Activated CD8-positive, alpha-beta memory T cell treated with anti-CD3 and anti-CD28 coated beads for 36 hours (primary cell): ENCODE results near the gene IL22. TPM values are rescaled to one million over a fixed set of nuclear protein-coding genes. Genes with fewer than 3 reads are reported as not detected.

ENCODE experiments used
- CTCF ChIA-PET: fragments of 350-600 bp; sonication (Branson Sonifier 250); formaldehyde crosslinking; loops from one replicate; lab custom pipeline; 2021; ENCODE audit warnings: antibody characterized with exemption; lab: Charles Lee
- POLR2A ChIA-PET: fragments of 350-600 bp; sonication (Branson Sonifier 250); formaldehyde crosslinking; loops from one replicate; lab custom pipeline; 2021; ENCODE audit warnings: antibody characterized with exemption; lab: Charles Lee
- total RNA-seq, 2 experiments: library from RNA; stranded (reverse); gene quantifications; one replicate each; pipeline ENCODE4 v1.2.3, GENCODE V29; 2021

The IL22 gene
- total RNA-seq: 1 to 10 TPM; 1.3 to 1.4 TPM

- CTCF ChIA-PET: interaction anchor here (0.6 kb wide), 1 partner anchor 9 kb away, joined by 3 read pairs; no protein-coding TSS in a partner anchor
- POLR2A ChIA-PET: interaction anchor here (0.7 kb wide), 1 partner anchor 284 kb away, joined by 3 read pairs; no protein-coding TSS in a partner anchor
Observed at GRCh38 chr12:68253504-68253903, at the start of gene IL22. Gene IL22, minus strand, starts transcription at chr12:68253604. Its CDS starts 156 bp downstream, at chr12:68253448.

GRCh38 chr12:68297929-68298328 is 44.5 kb upstream of the IL22 start:
- CTCF ChIA-PET: no interaction called here
- POLR2A ChIA-PET: no interaction called here

DNA sequence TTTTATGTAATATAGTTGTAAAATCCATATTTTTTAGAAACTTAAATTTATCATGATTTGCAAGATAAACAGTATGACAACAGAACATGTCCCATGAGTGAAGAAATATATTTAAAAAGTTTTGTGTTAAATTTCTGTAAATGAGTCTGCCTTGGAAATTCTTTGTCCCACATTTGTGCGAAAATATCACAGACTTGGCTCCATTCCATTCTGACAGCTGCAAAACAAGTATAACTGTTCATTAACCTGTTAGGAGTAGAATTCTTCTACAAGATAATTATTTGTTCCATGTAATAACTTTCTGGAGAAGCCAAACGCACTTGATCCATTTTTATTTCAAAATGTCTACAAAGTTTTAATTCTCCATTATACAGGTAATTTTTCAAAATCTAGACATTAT is 40.8 kb upstream of the IL22 start:
- ChIA-PET CTCF (no interaction called here), POLR2A (no interaction called here)

DNA sequence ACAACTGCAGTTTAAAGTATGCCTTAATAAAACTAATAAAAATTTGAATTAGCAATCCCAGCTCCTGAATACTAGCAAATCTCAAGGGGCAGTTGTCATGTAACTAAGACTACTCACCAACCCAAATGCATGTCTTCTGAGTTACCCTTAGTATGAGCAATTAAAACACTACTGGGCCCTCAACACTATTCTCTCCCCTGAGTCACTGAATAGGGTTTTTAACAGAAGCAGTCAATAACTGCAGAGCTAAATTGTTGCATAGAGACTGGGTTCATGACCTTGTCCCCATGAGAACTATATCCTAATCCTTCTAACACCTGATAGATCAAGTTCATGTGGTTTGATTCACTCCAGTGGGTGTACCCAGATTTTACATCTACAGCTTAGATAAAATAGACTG is 39.9 kb upstream of the IL22 start:
- ChIA-PET CTCF (interaction anchor here (0.6 to 1.1 kb wide), 3 partner anchors 21 to 70 kb away, joined by 3 to 4 read pairs (median 3); no protein-coding TSS in a partner anchor), POLR2A (no interaction called here)

DNA sequence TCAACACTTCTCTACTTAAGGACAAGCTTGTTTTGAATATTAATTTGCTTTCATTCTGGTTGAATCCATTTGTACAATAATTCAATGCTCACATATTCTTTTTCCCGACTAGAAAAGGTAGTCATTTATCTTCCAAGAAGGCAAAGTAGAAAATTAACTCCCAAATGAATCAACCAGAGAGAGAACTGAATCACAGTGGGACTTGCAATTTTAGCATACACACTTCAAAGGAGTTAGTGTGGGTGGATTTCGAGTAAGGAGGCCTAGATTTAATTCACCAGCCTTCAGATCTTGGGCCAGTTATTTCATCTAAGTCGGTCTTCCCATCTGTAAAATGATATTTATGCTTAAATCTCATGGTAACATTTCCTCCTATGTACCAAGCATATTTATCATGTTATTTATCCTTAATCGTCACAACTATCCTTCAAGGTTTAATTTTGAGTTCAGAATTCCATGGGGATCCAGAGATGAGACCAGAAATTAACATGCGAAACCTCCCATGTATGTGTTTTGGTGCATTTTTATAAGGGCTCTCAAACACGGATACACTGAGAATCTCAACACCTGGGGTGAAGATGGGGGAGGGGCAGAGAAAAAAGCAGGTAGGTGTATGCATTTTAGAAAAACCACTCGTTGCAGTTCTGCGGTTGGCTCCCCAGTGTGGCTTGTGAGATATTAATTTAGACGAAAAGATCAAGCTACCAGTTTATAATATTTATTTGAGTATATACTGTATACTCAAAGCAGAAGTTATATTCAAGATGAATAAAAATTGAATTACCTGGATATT is 38.9 kb upstream of the IL22 start:
- ChIA-PET POLR2A (interaction anchor here (3.2 kb wide), 1 partner anchor 14 kb away, joined by 10 read pairs; no protein-coding TSS in a partner anchor), CTCF (interaction anchor here (1.1 kb wide), 1 partner anchor 22 kb away, joined by 3 read pairs; no protein-coding TSS in a partner anchor)

DNA sequence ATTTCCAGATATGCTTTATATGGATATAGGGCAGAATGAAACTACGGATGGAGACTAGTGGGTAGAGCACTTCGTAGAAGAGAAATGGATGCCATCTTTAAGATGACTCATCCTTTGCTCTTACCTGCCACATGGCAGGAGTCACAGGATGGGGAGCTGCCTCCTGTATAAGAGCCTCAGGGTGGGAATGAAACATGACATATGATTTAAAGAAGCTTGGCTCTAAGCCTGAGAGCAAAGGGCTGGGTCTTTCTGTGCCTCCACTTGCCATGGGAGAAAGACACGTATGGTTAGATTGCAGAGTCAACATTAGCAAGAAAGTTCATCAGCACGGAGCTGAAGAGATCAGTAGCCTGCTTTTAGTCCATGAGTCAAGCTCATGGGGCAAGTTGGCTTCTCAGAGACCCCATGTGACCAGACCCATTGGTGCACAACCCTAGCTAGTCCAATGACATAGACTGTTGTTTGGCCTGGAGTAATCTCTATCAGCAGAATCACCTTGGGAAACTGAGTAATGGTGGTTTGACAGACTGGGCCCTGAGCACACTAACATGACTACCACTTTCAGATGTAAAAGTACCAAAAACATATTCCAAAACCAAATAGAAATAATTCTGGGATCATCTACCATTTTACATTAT is 38.1 kb upstream of the IL22 start:
- ChIA-PET CTCF (no interaction called here), POLR2A (interaction anchor here (3.2 kb wide), 1 partner anchor 13 kb away, joined by 10 read pairs; no protein-coding TSS in a partner anchor)

DNA sequence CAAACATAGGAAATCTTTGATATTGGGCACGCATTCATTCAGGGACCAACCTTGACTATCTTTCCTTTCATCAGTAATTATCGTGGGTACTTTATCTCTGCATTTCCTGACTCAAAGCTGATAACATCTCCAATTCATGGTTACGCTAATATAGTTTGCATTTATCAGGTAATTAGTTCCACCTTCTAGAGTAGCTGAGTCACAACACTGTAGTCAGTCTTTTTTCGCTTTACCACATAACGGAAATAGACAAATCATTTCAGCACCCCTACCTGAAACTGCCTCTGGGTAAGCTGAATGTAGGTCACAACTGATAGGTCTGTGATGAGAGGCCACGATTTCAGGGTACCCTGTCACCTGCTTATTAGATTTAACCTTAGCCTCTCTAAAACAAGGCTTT is 36.7 kb upstream of the IL22 start:
- CTCF ChIA-PET: interaction anchor here (1.0 to 1.3 kb wide), 3 partner anchors 12 to 67 kb away, joined by 3 to 4 read pairs (median 3); no protein-coding TSS in a partner anchor
- POLR2A ChIA-PET: interaction anchor here (3.2 kb wide), 1 partner anchor 12 kb away, joined by 10 read pairs; no protein-coding TSS in a partner anchor

- ChIA-PET POLR2A (no interaction called here), CTCF (no interaction called here)
Observed at GRCh38 chr12:68287106-68287505, 33.7 kb upstream of the IL22 start.

DNA sequence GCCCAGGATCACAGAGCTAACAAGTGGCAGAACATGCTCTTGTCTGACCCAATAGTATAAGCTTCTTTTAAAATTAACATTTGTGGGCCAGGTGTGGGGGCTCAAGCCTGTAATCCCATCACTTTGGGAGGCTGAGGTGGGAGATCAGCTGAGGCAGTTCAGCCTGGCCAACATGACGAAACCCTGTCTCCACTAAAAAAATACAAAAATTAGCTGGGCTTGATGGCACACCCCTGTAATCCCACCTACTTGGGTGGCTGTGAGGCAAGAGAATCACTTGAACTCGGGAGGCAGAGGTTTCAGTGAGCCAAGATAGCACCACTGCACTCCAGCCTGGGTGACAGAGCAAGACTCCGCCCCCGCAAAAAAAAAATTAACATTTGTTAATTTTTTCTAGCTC is 33.0 kb upstream of the IL22 start:
- ChIA-PET POLR2A (no interaction called here), CTCF (no interaction called here)

DNA sequence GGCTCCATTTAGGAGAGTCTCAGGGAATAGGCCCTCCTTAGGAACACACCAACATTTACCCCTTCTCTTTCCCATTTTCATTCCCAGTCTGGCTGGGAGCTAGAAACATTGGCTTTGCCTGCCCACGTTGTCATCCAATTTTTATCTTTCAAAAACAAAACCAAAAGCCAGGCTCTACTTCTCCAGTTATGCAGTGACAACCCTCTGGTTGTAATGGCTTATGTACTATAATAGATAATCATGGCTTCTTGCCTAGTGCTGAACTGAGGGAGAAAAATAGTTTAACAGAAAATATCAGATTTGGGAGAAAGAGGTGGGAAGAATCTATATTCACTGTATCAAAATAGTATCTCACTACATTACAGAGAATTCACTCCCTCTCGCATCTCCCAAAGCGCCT is 32.1 kb upstream of the IL22 start:
- POLR2A ChIA-PET: no interaction called here
- CTCF ChIA-PET: interaction anchor here (1.6 kb wide), 1 partner anchor 62 kb away, joined by 3 read pairs; no protein-coding TSS in a partner anchor

DNA sequence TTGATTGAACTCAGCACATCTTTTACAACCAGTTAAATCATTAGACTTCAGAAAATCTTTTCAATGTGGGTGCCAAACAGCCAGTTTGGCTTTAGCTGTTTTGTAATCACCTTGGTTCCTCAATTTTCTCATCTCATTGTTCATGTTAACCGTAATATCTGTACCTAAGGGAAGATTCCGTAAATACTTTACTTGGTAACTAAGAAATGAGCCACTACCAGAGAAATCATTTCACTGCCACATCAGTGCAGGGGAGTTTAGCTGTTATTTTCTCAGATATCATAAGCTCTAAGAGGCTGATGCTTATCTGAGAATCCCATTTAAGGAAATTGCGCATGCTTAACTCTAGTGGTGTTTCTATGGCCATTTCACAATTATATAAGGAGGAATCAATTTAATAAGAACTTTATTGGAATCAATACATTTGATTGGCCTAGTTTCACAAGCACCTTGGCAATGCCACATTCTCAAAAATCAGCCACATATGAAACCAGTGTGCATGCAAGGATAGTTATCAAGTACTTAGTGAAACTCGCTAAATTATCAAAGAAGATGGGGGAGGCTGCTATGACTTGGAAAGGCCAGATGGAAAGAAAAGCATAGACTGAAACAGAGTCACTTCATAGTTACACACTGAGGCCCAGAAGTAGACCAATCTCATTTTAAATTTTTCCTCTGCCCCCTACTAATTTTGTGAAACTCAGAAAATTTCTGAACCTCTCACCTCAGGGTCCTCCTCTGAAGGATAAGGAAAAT is 28.1 kb upstream of the IL22 start:
- CTCF ChIA-PET: no interaction called here
- POLR2A ChIA-PET: no interaction called here

DNA sequence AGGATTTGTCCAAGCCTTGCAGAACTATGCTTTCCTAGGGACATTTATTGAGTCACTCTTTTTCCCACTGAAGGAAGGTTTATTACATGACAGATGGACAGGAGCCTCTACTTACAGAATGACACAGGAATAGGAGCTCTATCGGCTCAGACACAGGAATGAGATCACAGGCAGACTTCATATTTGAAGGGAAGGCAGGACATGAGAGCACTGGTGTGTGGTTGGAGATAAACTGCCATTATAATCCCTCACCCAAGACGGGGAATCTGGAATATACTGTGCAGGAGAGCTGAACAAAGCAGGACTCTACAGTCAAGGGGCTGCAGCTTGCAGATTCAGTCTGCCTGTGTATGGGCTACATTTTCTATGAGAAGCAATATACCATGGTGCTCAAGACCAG is 26.8 kb upstream of the IL22 start:
- POLR2A ChIA-PET: no interaction called here
- CTCF ChIA-PET: no interaction called here

DNA sequence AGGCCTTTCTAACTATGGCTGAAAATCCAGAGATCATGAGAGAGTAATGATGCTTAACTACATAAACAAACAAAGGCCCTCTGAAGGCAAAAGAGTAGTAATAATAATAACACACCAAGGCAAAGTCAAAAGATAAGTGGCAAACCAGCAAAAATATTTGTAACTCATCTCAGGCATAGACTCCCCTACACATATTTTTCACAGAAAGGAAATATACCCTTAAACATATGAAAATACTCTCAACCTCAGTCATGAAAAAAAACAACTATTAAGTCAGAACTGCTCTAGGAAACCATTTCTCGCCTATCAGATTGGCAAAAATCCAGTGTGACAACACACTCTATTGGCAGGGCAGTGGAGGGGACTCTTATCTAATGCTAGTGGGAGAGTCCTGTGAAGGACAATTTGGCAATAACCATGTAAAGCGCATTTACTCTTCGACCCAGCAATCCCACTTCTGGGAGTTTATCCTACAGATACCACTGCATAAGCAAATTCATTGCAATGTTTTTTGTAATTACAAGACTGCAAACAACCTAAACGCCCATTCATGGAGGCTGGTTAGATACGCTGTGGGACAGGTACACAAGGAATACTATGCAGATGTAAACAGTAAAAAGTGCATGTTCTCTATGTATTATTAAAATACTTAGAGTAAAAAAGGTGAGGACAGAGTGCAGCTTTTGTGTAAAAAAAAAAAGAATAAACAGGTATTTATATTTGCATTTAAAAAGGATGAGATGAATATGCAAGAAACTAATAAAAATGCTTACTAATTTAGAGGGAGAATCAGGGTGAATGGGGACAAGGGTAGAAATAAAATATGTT is 26.0 kb upstream of the IL22 start:
- ChIA-PET CTCF (no interaction called here), POLR2A (no interaction called here)

GRCh38 chr12:68276402-68276930 is 23.1 kb upstream of the IL22 start:
- POLR2A ChIA-PET: interaction anchor here (0.6 kb wide), 1 partner anchor 8 kb away, joined by 4 read pairs; no protein-coding TSS in a partner anchor
- CTCF ChIA-PET: no interaction called here

- CTCF ChIA-PET: interaction anchor here (0.7 to 1.6 kb wide), 2 partner anchors 37 to 354 kb away, joined by 3 read pairs; no protein-coding TSS in a partner anchor
- POLR2A ChIA-PET: no interaction called here
Observed at GRCh38 chr12:68272732-68273131, 19.3 kb upstream of the IL22 start.

DNA sequence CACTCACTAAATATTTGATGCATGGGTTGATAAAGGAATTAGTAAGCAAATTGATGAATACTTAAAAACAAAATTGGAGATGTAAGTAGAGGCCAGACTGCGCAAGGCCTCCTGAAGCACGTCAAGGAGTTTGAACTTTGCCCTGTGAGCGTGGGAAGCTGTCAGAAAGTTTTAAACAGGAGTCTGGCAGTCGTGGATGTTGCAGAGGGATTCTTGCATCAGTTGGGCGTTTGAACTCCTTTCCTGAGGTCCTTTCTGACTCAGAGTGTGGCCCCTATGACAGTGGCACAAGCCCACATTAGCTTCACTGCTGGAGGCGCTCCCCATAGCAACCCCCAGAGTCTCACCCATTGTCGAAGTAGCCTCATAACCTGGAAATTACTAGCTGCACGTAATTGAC is 17.9 kb upstream of the IL22 start:
- ChIA-PET POLR2A (no interaction called here), CTCF (interaction anchor here (0.7 kb wide), 1 partner anchor 22 kb away, joined by 3 read pairs; no protein-coding TSS in a partner anchor)

- POLR2A ChIA-PET: interaction anchor here (0.7 kb wide), 1 partner anchor 21 kb away, joined by 5 read pairs; no protein-coding TSS in a partner anchor
- CTCF ChIA-PET: no interaction called here
Observed at GRCh38 chr12:68270358-68270757, 17.0 kb upstream of the IL22 start.

- ChIA-PET CTCF (no interaction called here), POLR2A (interaction anchor here (0.7 kb wide), 1 partner anchor 21 kb away, joined by 5 read pairs; no protein-coding TSS in a partner anchor)
Observed at GRCh38 chr12:68269779-68270178, 16.4 kb upstream of the IL22 start.
